HG03457 (cell line): ENCODE results near the gene TBC1D3B.
"Not testable (repeated sequence)": the region's sequence is repeated elsewhere in the genome, so short reads cannot be mapped to it uniquely, and the experiment has no call there.

ENCODE experiments used
- ATAC-seq: cut with Tn5 transposase; IDR thresholded peaks from one replicate; pipeline ENCODE4 v1.9.1; 2021; ENCODE audit warnings: moderate number of reproducible peaks; ENCODE audit not compliant: unreplicated experiment

TBC1D3B gene

DNA sequence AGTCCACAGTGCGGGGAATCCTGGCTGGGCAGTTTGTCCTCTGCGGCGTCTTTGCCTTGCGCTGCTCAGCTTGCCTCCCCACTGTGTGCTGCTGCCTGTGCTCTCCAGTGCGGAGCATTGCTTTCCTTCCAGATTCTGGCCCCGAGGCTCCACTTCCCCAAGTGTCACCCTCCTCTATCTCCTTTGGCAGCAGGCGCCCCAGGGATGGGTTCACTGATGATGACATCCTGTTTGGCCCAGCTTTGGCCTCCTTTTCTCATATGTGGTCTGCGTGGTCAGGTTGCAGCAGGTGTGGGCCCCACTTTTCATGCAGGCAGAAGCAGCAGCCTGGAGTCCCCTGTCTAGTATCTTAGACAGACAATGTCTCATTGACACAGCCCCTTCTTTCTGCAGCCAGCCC, 25.1 kb upstream of the TBC1D3B start:
- ATAC-seq: peak; percentile 18

DNA sequence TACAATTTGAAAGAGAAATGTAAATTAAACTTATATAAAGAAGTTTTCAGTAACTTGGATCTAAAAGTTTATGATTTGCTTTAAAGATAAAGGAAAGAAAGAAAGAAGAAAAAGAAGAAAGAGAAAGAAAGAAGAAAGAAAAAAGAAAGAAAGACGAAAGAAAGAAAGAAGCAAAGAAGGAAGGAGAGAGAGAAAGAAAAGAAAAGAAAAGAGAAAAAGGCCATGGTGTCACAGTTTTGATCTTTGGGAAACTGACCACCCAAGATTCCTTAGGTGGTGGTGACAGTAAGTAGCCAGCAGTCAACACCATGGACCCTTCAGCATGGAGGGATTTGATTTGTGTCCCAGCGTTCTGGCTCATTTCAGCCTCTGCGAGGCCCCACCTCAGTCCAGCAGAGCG, 24.7 kb upstream of the TBC1D3B start:
- not testable (repeated sequence) for ATAC-seq

DNA sequence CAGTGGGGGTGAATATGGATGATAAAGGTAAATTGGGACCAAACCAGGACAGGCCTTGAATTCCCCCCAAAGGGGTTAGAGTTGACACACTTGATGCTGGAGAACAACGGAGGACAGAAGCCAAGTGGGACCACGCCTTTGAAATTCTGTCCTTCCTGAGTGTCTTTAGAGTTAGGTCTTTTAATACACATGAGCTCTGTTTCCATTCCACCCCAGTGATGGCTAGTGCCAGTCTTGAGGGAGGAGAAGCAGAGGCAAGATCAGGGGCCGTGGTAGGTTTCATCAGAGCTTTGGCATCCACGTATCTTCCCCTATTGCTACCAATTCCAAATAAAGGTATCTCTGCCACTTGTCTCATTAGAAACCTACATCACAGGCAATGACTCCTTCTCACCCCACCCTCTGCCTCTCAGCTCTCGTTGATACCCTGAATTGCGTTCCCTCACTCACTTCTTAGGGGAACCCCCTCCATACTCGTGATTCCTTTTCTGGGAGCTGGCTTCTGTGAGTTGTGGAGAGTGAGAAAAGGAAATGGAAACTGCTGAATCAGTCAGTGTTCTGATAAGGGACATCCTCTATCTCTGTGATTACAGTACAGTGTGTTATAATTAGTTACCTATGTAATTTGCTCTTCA, 22.5 kb upstream of the TBC1D3B start:
- peak; percentile 22 for ATAC-seq

DNA sequence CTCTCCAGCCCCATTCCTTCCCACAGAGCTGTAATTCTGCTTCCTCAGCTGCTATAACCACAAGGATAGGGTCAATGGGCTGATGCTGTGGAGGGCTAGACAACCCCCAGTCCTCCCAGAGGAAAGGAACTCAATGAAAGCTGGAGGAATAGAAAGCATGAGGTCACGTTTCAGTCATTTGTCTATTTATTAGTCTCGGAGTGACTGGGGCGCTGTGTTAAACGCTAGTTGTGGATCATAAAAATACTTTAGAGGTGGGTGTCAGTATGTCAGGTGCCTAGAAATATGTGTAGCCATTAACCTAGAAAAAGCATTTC, 20.9 kb upstream of the TBC1D3B start:
- ATAC-seq: peak; percentile 11

DNA sequence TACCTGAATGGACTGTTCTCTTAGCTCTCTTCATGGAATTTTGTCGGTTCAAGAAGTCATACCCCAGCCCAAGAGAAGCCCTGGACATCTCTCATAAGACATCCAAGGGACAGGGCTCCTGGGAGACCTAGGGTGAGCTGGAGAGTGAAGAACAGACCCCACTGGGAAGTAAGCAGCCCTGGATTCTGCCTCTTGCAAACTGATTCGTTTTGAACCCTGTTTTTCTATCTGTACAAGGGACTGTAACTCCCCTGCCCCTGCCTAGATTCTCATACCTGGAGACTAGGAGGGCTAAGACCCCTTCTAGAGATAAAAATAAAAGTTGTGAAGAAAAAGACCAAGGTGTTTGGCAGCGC, 19.7 kb upstream of the TBC1D3B start:
- no peak for ATAC-seq

DNA sequence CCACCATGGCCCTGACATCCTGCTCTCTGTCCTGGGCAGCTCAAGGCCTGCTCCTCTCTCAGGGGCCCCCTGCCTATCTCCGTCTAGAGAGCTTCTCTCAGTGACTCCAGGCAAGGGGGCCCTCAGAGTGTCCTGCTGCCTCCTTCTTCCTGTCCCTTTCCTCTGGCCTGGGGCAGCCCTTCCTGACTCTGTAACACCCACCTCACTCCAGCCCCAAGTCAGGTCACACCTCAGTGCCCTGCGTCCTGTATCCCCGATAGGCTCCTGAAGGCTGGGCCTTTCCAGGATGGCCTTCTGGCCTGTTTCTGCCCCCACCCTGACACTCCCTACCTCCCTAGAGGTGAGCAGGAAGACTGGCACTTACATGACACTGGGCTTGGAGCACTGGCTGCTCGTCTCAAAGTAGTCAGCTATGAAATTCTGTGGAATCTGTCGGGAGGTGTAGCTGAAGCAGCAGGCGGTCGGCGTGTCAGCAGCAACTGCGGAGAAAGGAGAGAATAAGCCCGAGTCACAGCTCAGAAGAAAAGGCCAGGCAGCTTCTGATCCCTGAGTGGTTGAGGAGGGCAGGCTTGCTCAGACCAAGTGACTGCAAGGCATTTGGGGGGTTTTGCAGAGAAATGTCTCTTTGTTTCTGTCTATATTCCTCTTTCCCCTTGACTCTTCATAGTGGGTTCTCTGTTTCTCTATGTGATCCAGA, 19.1 kb upstream of the TBC1D3B start:
- ATAC-seq: no peak

DNA sequence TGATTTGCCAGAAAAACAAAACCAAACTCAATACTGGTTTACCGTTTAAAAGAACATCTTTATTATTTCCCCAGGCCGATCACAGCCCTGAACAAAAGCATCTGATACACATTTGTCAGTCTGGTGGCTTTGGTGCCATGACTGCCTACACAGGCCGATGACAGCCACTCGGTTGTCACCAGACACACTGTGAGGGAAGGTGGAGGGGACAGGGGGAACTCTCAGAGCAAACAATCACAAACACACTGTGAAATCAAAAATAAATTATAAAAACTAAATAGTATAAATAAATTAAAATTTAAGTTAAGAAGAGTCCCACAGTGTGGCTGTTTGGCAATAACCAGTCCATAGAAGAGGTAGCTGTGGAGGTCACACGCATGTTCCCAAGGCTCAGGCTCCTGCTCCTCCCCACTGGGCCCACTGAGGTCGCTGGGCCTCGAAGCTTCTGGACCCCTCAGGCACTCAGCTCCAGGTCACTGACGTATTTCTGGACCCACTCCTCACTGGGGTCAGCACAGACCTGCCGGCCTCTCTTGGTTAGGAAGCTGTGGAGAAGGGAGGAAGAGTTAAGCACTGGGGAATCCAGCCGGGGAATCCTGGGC, 18.5 kb upstream of the TBC1D3B start:
- not testable (repeated sequence) for ATAC-seq

DNA sequence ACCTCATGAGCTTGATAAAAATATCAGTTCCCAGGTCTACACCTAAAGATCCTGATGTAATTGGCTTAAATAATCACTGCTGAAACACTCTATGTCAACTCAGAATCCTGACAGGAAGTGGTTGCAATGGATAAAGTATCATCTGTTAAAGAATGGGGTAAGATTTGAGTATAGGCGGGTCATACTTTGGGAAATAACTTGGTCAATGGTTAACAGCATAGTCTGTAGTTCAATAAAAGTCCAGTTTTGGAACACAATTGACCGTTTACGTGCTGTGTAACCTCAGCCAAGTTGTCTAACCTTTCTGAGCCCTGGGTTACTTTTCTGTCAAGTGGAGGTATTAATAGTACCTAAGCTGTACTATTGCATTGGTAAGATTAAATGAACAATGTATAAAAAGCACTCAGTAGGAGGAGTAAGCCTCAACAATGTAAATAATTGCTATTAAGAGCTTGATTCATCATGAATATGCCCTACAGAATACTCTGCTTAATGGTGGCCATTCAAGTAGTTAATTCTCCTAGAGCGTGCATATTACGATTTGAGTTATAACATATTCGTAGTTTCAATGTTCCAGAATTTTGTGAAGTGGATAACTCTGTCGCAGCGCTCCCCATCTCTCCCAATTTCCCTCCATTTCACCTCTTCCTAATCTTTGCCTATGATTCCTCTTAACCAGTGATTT, 17.9 kb upstream of the TBC1D3B start:
- not testable (repeated sequence) for ATAC-seq

DNA sequence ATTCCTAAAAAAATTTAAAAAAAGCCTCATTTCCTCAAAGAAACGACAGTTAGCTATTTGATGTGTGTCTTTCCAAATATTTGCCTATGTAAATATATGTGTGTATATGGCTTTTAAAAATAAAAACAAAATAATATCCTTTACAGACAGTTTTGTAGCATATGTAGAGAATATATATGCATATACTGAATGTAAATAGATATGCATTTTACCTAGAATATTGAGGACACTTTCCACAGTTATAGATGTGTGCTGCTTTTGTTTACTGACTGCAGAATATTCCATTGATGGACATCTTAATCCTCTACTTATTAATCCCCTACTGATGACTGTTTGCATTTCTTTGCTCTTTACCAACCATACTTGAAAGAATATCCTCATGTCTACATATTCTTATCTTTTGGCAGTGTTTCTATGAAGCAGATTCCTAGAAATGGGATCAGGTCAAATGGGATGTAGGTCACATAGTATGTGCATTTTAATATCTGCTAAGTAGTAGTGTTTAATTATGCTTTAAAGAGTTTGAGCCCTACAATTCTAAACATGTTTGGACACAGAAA, 16.9 kb upstream of the TBC1D3B start:
- no peak for ATAC-seq

DNA sequence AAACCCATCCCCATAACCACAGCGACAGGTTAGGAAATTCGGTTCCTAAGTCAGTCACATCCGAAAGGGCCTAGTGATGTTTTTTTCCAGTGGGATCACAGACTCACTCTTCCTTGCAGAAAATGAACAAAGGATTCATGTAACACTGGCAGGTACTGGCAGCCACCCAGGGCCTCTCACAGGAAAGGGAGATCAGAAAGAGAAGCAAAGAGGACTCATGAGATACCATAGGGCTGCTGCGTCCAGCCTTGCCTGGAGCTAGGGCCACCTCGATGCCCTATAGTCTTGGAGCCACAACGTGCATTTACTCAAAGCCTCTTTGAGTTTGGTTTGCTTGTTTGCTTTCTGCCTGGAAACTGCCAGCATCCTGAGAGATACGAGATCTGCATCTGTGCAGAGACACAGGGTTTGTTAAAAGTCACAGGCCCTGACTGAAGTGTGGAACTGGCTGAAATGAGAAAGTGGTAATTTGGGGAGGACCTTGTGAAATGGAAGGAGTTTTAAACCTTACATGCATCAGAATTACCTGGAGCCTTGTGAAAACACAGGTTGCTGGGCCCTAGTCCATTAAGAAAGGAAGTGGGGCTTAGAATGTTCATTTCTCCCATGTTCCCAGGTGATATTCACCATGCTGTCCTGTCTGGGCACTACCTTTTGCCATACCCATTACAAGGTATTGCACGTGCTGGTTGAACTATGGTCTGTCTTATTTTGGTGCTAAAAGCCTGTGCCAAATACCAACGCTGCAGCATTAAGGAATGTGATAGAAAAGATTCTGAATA, 14.3 kb upstream of the TBC1D3B start:
- ATAC-seq: not testable (repeated sequence)

DNA sequence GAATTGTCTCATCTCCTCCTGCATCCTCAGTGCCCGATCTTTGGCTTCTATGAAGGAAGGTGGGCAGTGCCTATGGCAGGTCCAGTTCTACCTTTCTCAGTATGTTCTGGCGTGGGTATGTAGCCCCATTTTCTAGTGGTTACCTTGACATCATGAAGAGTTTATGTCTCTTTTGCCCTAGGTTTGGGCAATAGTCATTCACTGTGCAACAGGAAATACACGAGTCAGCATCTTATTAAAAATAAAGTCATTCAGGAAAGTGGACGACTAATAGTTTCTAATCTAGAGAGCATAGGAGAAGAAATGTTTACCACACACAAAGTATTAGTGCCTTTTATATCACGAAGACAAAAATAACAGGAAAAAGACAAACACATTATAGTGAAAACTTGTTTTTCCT, 13.6 kb upstream of the TBC1D3B start:
- ATAC-seq: not testable (repeated sequence)

DNA sequence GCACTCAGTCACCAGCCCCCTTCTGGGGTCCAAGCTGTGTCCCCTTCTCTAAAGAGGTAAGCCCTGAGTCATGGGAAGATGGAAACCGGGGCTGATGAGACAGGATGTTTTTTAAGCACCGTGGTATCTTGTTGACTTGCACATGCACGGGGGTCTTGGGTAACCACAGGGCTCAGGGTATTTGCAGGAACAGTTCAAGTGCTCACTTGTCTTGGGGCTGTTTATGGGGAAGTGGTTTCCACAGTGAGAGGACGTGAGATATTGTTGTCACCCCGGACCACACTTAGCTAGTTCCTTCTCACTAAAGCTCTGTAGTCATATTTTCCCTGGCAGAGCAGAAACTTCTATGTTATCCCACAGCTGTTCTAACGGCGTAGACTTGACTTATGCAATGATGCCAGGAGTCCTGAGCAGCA, 12.5 kb upstream of the TBC1D3B start:
- peak; percentile 35 for ATAC-seq

DNA sequence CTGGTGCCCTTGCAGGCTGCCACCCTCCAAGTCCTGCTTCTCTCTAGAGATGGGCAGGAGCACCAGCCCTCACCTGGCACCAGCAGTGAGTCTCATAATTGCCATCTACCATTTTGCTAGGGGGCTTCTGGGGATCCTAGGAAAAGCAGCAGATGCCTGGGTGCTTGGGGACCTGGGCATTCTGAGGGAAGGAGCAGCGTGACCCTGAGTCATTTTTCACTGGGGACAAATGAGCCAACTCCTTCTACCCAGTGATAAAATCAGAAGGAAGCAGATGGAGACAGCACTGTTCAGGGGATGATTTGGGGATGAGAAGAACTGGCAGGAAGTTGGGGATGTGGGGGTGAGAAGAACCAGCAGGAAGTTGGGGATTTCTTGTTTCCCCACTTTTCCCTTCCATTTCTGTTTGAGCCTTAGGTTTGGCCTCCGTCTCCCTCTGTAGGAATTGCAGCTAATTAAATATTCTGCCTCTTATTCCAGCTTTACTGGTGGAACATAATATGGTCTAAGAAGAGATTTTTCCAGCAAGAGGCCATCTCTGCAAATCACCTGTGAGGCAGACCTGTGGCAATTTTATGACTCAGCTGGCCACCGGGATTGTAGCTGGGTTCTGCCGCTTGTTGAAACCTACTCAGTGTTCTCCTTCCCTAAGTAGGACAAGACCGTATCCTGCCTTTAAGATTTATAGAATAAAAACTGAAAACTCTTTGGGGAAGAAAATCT, 11.7 kb upstream of the TBC1D3B start:
- not testable (repeated sequence) for ATAC-seq

DNA sequence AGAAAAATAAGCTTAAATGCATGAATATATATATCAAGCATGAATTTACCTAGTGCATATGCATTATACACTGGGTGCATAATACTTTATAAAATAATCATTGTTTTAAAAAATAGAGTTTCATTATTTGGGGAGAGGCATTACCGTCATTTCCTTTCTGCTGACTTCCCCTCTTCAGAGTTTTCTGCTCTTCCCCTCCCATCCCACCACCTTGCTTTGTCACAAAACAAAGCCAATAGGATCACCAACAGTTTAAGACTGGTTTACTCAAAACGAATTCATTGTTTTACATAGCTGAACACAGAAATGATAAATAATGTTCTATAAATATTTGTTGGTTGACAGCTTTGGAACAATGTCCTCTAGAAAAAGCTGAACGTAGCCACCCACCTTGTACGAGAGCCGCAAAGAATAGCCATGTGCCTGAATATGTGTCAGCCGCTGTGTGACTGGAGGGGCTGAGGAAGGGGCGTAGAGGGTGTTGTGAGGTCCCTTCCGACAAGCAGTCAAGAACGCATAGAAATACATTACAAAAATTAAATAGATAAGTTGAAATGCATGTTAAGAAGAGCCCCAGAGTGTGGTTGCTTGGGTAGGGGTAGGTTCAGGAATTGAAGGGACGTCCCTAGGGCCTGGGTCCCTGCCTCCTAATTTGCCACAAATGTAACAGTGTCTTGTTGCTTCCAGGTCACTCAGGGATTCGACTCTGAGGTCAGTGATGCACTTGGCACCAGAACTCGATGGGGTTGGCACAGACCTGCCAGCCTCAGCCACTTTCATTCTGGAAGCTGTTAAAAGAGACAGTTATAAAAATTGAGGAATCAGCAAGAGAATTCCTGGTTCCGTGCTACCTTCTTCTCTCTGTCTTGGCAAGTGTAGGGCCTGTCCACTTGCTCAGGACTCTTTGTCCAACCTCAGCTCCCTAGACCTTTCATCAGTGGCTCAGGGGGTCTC, 10.7 kb upstream of the TBC1D3B start:
- not testable (repeated sequence) for ATAC-seq

DNA sequence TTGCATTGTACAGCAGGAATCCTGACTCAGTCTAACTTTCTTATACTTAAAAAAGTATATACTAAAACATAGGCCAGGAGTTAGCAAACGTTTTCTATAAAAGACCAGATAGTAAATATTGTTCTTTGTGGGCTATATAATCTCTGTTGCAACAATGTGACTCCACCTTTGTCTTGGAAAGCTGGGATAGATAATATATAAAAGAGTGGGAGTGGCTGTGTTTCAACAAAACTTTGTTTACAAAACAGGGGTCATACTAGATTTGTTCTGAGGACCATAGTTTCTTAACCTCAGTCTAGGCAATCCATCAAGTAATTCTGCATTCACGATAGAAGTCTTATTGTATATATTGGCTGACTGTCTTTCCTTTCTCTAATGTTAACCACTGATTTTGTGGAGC, 9.0 kb upstream of the TBC1D3B start:
- no peak for ATAC-seq

DNA sequence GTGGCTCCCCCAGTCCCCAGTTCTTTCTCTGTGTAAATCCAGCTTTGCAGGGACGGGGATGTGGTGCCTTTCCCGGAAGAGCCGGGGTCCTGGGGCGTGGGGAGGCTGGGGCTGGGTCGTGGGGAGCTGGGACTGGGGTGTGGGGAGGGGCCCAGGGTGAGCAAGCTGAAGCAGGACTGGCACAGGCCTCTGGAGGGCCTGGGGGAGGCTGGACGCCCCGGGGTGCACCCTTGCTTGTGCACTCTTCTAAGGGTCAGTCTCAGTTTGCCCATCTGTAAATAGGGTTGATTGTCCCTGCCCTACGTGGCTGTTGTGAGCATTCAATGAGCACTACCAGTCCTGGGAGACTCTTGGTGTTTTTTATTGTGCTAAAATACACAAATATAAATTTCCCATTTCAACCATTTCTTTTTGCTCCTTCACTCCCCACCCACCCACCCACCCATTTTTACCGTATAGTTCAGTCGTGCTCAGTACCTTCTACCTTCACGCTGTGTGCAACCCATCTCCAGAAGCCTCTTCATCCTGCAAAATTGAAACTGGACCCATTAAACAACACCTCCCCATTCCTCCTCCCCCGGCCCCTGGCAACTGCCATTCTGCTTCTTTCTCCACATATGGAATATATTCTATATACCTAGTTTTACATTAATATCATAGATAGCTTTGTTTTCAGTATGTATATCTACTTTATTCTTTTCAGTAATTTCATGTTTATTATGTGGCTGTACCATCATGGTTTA, 7.8 kb upstream of the TBC1D3B start:
- no peak for ATAC-seq

DNA sequence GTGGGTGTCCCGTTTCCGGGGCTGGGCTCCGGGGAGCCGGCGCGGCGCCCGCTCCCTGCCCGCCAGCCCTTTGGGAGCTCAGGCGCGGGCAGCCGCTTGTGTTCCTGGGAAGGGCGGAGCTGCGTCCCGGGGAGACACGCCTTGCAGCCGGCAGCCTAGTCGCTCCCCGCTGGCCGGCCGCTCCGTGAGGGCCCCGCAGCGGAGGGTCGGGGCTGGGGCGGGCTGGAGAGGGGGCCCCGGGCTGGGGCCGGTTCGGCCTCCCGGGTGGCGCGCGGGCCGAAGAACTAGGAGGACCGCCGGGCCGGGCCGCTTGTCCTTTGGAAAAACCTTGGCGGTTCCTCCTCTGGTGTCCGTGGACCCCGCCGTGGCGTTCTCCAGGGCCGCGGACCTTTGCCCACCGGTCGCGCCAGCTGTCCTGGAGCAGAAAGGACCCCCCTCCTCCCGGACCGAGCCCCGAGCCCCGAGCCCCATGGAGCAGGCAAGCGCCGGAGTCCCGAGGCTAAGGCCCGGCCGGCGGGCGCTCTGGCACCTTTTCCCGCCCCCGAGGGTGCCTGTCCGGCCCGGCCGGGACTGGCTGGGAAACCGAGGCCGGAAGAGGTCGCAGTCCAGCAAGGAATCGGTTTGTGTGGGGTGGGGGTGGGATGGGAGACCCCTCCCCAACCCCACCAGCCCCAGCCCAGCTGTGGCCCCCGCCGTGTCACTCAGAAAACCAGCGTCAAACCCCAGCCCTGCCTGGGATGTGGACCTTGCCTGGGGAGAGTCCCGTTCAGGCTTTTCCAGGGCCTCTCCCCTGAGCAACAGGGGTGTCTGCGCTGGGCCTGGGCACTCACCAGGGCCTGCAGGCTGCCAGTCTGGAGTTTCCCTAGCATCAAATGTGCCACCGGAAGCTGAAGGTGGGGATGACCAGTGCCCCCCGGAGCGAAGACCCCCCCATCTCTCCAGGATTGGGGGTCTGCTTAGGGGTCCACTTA, 6.8 kb upstream of the TBC1D3B start:
- ATAC-seq: no peak
